RWPE2 (cell line): ENCODE measurements around the gene LAPTM5.

Experiments
- ATAC-seq: fragments of 200-7000 bp; cut with Tn5 transposase; 3 replicates; pipeline ENCODE4 v1.9.1; 2021; ENCODE audit warnings: low read depth
- DNase-seq: peaks from one replicate; pipeline ENCODE4 v3.0.0-alpha.2; 2020; ENCODE audit warnings: low spot score
- H3K27ac ChIP-seq: fragments of 450-650 bp; 2 replicates; pipeline ENCODE4 v1.5.1; 2017; ENCODE audit warnings: mild to moderate bottlenecking; ENCODE audit not compliant: poor library complexity, severe bottlenecking
- H3K27me3 ChIP-seq: fragments of 250-450 bp; sonication (Bioruptor Pico); 2 replicates; pipeline ENCODE4 v1.5.1; 2021; ENCODE audit warnings: mild to moderate bottlenecking, moderate library complexity; ENCODE audit not compliant: insufficient read depth, poor library complexity, severe bottlenecking
- H3K36me3 ChIP-seq: fragments of 250-450 bp; sonication (Bioruptor Pico); 2 replicates; pipeline ENCODE4 v1.5.1; 2020; ENCODE audit warnings: low read depth, mild to moderate bottlenecking, moderate library complexity
- H3K4me1 ChIP-seq: fragments of 250-450 bp; sonication (Bioruptor Pico); 2 replicates; pipeline ENCODE4 v1.5.1; 2021; ENCODE audit warnings: mild to moderate bottlenecking, moderate library complexity; ENCODE audit not compliant: insufficient read depth, poor library complexity, severe bottlenecking
- H3K4me3 ChIP-seq: fragments of 250-450 bp; sonication (Bioruptor Pico); 2 replicates; pipeline ENCODE4 v1.5.1; 2021; ENCODE audit warnings: mild to moderate bottlenecking, moderate library complexity; ENCODE audit not compliant: severe bottlenecking
- H3K9me3 ChIP-seq: fragments of 250-450 bp; sonication (Bioruptor Pico); 2 replicates; pipeline ENCODE4 v1.5.1; 2021; ENCODE audit warnings: mild to moderate bottlenecking, moderate library complexity; ENCODE audit not compliant: severe bottlenecking
- CTCF ChIP-seq: fragments of 450-650 bp; IDR thresholded peaks from one replicate; pipeline ENCODE4 v1.5.1; 2017; ENCODE audit warnings: mild to moderate bottlenecking, moderate library complexity; ENCODE audit not compliant: poor library complexity, severe bottlenecking

The LAPTM5 gene

GRCh38 chr1:30713311-30713710 lies 44.3 kb downstream of the LAPTM5 start:
- ATAC-seq (no peak), DNase-seq (no peak)
- Histone ChIP-seq H3K36me3 (no peaks in the 10 kb centered on the region), H3K4me3 (no peak overlapping the region), H3K27me3 (no peaks in the 10 kb centered on the region), H3K9me3 (no peaks in the 10 kb centered on the region), H3K4me1 (no peaks in the 10 kb centered on the region), H3K27ac (no peak overlapping the region)
- no peak for TF ChIP-seq CTCF

- ATAC-seq: no peak
- Histone ChIP-seq H3K27me3 (no peaks in the 10 kb centered on the region), H3K9me3 (no peaks in the 10 kb centered on the region), H3K4me3 (no peak overlapping the region), H3K36me3 (no peaks in the 10 kb centered on the region), H3K27ac (no peak overlapping the region), H3K4me1 (no peaks in the 10 kb centered on the region)
- no peak for DNase-seq
- no peak for TF ChIP-seq CTCF
Observed at GRCh38 chr1:30712583-30712982, 45.0 kb downstream of the LAPTM5 start.

GRCh38 chr1:30710407-30710806 lies 47.2 kb downstream of the LAPTM5 start:
- Histone ChIP-seq H3K4me3 (no peak overlapping the region), H3K27me3 (no peaks in the 10 kb centered on the region), H3K36me3 (no peaks in the 10 kb centered on the region), H3K4me1 (no peaks in the 10 kb centered on the region), H3K27ac (no peak overlapping the region), H3K9me3 (no peaks in the 10 kb centered on the region)
- no peak for ATAC-seq
- no peak for DNase-seq
- TF ChIP-seq CTCF: no peak

- ATAC-seq (no peak), DNase-seq (no peak)
- Histone ChIP-seq H3K27ac (no peak overlapping the region), H3K27me3 (no peaks in the 10 kb centered on the region), H3K4me1 (no peaks in the 10 kb centered on the region), H3K9me3 (no peaks in the 10 kb centered on the region), H3K36me3 (no peaks in the 10 kb centered on the region), H3K4me3 (no peak overlapping the region)
- TF ChIP-seq CTCF: peak; percentile 57
Observed at GRCh38 chr1:30708361-30708728, 49.2 kb downstream of the LAPTM5 start.

- TF ChIP-seq CTCF: peak; percentile 88
Observed at GRCh38 chr1:30707412-30708360, 49.9 kb downstream of the LAPTM5 start.

More at GRCh38 chr1:30707412-30708360, 49.9 kb downstream of the LAPTM5 start:
- Histone ChIP-seq H3K4me1 (no peaks in the 10 kb centered on the region), H3K27me3 (no peaks in the 10 kb centered on the region), H3K9me3 (no peaks in the 10 kb centered on the region), H3K27ac (no peak overlapping the region), H3K36me3 (no peaks in the 10 kb centered on the region), H3K4me3 (no peak overlapping the region)
- peak; percentile 79 for ATAC-seq
- no peak for DNase-seq
